NCI-H146 treated with DMSO at 0.1 percent for 48 hours (cell line): ENCODE results near the gene KCND2.
"Not testable (repeated sequence)": the region's sequence is repeated elsewhere in the genome, so short reads cannot be mapped to it uniquely, and the experiment has no call there.

Experiments used
- DNase-seq: peaks from one replicate; lab custom pipeline; 2025; ENCODE audit not compliant: unreplicated experiment; lab: John Stamatoyannopoulos, UW

The KCND2 gene

DNA sequence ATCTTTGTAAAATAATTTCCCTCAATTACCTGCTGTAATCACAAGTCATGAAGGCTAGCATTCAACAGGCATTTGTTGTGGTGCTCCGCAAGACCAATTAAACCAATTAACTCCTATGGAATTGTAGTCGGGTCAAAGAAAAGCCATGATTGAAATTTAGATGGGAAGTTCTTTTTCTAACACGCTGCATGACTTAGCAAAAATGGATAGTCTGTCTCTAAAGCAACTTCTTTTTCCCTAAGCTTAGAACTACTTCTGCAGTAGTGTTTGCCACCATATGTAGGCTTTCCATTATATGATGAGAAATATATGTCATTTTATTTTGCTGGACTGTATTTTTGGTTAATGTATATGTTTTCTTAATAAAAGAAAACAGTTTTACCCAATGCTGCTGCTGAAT lies 465.8 kb downstream of the KCND2 start:
- DNase-seq: peak; percentile 45

DNA sequence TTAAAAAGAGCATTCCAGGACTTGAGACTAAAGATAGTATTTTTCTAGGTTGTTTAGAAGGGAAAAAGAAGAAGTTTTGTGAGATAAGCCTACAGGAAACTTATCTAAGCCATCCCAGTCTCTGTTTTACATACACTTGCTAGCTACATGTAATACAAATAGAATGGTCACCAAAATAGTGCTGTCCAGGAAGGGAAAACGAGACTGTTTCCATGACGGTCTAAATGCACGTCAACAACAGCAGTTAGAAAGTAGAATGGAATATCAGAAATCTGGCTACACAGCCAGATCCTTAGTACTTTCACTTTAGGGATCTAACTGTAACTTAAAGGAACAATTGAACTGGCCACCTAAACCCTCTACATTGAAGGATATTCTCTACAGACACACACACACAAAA lies 467.4 kb downstream of the KCND2 start:
- DNase-seq: no peak

GRCh38 chr7:120741371-120742042 lies 468.5 kb downstream of the KCND2 start:
- DNase-seq: peak; percentile 62

GRCh38 chr7:120742372-120742771 lies 469.4 kb downstream of the KCND2 start:
- DNase-seq: peak; percentile 70

DNA sequence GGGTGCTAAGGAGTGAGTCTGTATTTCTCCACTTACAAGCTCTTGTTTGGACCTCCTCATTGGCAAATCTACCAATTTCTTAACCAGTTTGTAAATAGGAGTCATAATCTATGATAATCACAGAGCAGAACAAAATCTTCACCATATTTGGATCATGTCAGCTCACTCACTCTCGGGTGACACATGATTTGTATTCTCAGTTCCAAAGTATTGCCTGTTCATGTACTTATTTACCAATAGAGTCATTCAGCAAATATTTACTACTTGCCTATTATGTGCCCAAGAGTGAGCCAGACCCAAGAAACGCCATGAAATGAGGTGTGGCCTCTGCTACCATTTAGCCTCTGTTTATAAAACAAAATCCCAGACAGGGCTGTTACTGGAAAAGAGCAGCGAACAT lies 470.2 kb downstream of the KCND2 start:
- DNase-seq: peak; percentile 30

DNA sequence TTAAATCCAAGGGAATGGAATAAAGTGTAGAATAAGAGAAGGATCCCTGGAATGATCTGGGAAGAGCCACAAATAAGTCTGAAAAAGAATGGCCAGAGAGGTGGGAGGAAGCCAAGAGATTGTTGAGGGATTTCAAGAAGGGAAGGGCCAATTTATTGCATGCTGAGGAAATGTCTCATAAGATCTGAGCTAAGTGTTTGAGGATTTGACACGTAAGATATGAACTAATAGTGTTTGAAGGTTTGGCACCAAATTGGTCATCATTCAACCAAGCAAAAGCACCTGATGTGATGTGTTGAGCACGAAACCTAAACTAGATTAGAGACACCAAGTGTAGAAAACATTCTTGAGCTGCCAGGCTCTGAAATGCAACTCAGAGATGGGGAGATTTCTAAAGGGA lies 487.1 kb downstream of the KCND2 start:
- DNase-seq: no peak

DNA sequence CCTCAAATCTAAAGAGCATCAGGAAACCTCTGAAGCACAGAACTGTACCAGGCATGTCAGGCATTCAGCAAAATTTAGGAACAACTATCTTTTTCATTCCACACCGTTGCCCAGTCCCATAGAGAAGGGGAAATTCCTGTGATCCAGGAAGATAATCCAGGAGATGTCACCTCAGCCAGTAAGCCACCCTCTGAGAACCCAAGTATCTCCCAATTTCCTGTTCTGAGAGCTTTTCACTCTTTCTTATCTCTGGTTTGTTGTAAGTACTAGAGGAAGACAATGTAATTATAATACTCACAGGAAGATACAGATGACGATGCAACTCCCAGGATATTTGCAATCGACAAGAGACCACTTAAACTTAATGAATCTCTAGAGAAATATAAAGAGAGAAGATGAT lies 487.9 kb downstream of the KCND2 start:
- DNase-seq: no peak

- no peak for DNase-seq
These were observed 497.2 kb downstream of the KCND2 start for GRCh38 chr7:120770206-120770605.

- no peak for DNase-seq
These were observed 501.5 kb downstream of the KCND2 start for GRCh38 chr7:120774481-120774880.

GRCh38 chr7:120775755-120776154 lies 502.8 kb downstream of the KCND2 start:
- no peak for DNase-seq

DNA sequence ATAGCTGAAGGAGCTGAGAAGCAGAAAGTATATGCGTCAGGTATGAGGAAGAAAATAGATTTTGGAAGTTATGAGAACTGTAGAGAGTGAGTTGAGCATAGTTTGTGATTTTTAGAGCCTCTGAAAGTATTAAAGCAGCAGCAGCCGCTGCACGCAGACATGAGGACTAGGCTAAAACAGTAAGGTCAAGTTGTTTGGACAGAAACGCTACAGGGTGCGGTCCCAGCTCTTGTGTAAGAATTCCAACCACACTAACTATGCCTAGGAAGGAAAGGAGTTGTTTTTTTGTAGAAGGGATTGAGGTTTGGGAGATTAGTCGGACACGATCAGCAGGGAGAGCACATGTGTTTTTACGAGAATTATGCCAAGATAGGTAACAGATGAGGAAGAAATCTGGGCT lies 506.1 kb downstream of the KCND2 start:
- DNase-seq: not testable (repeated sequence)

GRCh38 chr7:120780451-120780850 lies 507.5 kb downstream of the KCND2 start:
- not testable (repeated sequence) for DNase-seq

- DNase-seq: no peak
These were observed 508.0 kb downstream of the KCND2 start for GRCh38 chr7:120780938-120781337.

- DNase-seq: not testable (repeated sequence)
These were observed 508.9 kb downstream of the KCND2 start for GRCh38 chr7:120781924-120782323.

DNA sequence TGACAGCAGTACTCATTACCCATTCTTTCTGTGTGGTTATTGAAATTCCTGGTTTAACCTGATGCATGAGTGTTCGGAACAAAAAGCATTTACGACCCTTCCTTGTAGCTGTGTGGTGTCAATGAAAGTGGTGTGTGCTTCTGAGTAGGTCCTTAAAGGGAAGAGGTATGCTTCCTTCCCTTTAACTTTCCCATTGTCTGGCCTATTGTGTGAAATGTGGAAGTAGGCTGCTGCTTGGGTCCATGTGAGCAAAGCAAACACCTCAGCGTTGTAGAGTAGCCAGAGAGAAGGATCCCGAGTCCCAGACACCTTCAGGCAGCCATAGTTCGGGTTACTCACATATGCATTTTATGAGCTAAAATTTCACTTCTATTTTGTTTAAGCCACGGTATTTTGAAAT lies 510.3 kb downstream of the KCND2 start:
- no peak for DNase-seq

DNA sequence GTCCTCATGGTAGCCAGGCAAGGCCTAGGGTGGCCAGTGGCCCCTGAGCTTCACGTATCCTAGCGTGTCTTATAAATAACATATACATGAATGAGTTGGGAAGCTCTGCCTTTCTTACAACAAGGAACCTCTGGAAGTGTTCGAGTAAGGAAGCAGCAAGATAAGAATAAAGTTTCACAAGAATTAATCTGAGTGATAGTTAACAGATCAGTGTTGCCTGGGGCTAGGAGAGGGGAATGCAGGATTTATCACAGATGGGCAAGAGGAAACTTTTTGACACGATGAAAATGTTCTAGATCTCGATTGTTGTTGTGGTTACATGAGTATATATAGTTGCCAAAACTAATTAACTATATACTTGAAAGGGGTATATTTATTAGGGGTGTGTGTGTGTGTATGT lies 510.7 kb downstream of the KCND2 start:
- DNase-seq: no peak

DNA sequence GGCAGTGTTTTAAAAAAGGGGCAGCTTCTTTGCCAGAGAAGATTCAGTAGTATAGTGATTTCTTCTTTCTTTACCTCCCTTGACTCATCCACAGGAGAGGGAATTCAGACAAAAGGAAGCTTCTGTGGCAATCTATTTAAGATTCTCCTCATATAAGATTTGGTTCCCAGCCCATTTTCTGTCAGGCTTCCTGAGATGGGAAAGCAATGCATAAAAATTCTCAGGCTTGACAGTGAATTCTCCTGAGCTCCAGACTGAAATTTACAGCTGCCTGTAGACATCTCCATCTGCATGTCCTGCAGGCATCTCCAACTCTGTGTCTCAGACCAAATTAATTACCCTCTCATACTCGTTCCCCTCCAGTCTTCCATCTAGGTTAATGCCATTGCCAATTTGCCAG lies 512.1 kb downstream of the KCND2 start:
- no peak for DNase-seq

DNA sequence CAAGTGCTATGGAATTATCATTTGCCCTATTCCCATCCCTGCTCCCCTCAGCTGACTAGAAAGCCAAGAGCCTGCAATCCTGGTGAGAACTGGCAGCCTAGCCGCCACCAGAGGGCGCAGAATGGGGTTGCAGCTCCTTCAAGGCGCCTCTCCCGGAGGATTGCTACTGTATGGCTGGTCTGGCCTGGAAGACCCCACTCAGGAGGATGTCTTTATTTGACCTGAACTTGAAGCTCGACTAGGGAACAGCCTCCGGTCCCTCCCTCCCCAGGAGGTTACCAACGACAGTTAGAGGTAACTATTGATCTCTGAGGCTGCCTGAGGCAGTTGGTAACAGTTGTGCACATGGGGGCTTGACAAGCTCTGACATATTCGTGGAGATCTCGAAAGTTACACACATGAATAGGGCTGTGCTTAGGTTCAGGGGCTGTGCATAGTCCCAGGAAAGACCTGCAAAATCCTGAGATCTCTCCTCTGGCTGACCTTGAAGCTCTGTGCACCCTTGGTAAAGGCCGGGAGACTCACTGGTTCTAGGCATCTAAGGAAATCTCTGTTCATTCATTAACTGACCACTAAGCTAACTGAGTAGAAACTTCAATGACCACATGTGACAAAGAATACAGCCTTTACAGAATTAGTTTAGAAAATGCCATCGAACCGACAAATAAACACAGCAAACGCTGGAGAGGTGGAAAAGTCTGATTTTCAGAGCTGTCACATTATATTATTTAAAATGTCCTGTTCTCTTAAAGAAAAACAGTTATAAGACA lies 519.3 kb downstream of the KCND2 start:
- DNase-seq: peak; percentile 33

DNA sequence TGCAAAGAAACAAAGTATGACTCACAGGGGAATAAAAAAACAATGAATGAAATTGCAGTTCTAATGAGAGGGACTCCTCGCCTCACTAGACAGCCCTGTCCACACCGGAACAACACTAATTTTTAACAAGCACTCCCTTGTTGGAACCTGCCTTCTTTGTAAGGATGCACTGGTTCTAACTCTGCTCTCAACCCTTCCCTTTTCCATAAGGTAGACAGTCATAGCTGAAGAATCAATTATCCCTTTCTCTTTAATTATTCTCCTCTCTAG lies 519.8 kb downstream of the KCND2 start:
- DNase-seq: no peak

DNA sequence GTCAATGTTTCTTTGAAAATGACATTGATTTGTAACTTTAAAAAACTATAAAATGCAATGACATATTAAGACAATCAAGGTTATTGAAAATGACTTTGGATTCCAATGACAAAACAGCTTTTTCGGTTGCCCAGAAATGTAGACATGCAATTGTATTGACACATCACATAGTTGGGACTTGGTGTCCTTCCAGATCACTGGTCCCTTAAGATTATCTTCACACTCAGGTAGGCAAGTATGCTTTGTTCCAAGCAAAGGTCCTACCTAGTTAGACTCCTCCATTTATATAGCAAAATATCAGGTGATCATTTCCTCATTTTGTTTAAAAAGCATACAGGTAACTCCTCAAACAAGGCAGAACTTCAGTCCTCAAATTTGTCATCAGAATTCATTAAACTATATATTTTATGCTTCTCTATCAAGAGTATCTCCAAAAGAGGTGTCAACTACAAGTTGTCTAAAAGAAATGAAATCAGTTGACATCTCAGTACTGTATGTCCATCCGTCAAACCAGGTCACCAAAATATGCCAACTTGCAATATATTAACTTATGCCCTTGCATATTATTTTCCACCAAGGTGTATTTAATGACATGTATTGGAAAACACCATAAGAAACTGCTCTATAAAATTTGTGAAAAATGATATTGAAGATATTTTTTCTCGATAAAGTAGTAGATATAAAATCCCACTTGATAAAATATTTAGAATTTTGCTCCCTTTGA lies 520.4 kb downstream of the KCND2 start:
- no peak for DNase-seq

GRCh38 chr7:120794106-120794729 lies 521.2 kb downstream of the KCND2 start:
- no peak for DNase-seq
